ENCODE measurements around the gene ANKRD11.
A peak's percentile ranks its signal among the peaks of the same experiment; 100 is the strongest.
"Not testable (repeated sequence)": the region's sequence is repeated elsewhere in the genome, so short reads cannot be mapped to it uniquely, and the experiment has no call there.

ANKRD11 gene

DNA sequence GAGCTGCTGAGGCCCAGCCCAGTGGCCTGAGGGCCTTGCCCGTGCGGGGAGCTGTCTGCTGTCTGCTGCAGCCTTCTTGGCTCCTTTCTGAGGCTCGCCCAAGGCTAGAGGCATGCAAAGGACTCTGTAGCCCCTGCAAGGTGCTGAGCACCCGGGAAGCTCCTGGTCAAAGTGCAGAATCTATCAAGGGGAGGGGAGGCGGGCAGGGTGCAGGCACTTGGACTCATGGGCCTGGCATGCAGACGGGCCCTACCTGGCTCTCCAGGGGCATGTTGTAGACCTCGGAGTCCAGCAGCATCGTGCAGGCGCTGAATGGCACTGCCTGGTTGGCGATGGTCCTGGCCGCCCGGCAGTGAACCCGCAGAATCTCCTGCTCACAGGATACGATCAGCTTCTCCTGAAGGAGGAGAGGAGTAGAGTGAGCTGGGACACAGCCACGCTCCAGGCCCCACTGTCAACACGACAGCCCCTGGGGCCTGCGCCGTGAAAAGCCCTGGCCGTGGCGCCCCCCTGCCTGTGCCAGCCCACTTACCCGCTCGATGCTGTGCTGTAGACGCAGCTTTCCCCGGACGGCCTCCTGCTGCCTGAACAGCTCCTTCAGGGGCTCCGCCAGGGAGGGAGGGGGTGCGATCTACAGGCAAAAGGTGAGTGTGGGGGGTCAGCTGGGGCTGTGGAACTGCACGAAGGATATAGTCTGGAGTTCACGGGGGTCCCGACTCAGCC is 215.6 kb downstream of the ANKRD11 start:
- no peak for DNase-seq

DNA sequence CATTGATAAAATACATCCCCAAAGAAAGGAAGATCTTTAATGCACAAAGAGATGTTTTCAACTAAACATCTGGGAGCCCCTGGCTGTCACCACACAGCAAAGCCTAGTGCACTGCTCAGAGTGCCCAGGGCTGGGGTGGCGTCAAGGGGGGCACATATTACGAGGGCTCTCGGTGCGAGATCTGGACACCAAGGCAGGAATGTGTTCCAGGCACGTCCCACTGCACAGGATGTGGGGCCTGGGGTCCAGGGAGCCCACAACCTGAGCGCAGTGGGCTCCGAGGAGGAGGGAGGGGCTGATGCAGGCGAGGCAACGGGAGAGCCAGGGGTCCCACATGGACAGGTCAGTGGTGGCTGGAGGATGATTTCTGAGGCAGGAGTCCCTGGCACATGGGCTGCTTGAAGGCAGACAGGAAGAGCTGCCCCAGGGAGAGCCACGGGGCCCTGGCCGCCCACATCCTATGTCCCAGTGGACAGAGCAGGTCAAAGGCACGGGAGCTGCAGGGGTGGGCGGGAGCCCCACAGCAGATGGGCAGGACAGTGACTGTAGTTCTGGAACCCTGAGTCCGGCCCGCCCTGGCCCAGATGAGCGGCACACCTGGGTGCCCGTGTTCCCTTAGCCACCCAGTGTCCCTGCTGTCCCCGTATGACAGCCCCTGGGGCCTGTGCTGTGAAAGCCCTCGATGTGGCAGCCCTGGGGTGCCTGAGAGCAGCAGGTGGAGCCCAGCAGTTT is 216.5 kb downstream of the ANKRD11 start:
- DNase-seq = no peak

DNA sequence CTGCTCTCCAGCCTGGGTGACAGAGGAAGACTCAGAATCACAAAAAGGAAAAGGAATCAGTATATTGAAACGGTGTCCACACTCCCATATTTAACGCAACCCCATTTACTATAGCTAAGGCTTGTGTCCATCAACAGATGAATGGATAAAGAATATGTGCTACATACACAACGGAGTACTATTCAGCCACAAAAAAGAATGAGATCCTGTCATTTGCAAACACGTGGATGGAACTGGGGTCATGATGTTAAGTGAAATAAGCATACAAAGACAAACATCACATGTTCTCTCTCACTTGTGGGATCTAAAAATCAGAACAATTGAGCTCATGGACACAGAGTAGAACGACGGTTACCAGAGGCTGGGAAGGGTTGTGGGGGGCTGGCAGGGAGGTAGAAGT is 217.7 kb downstream of the ANKRD11 start:
- no peak for DNase-seq

DNA sequence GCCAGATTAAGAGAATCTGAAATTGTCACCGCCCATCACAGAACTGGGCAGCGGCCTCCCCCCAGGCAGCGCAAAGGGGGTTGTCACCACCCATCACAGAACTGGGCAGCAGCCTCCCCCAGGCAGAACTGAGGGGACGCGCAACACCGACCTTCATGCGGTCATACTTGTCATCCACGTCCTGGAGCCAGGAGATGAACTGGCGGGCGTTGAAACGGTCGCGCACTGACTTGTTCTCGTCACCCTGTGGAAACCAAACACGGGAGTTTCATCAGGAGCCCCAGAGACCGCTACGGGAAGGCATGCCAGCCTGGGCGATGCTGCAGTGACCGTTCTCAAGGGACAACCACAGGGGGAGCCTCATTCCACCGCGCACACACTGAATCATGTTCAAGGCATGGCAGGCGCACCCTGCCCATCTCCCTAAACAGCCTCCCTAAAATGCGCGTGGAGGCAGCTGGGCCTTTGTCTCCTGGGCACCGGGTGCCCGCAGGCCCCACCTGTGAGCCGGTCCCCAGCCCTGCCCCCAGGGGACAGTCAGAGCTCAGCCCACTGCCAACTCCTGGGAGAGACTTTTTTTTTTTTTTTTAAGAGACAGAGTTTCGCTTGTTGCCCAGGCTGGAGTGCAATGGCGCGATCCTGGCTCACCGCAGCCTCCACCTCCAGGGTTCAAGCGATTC is 219.6 kb downstream of the ANKRD11 start:
- no peak for DNase-seq

DNA sequence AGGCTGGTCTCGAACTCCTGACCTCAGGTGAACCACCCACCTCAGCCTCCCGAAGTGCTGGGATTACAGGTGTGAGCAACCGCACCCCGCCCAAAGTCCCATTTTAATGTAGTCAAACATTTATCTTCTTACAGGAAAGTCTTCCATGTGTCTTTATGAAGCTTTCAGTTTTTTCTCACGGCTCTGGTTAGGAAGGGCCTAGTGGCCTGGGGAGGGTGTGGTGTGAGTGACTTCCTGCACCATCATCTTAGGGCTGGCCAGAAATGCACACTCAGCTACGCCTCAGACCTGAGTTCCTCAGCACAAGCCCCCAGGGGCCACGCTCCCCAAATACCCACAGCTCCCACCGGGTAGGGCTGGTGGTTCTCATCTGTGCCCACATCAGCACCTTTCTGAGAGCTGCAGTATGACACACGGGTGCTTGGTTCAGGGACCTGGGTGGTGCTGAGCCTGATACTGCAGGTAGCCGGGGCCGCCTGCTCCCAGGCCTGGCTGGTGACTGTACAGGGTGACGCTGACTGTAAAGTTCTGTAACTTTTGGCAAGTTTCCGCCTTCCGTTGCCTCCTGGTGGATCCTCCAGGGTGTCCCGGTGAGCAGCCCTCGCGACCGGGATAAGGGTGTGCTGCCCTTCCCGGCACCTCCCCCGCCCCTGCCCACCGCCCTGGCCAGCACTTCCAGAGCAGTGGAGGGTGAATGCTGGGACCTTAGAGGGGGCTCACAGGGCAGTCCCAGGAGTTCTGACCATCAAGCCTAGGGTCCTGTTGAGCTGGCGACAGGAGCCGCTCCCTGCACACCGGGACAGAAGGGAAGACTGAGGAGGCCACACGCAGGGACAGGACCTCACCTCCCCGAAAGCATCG is 220.3 kb downstream of the ANKRD11 start:
- no peak for DNase-seq

DNA sequence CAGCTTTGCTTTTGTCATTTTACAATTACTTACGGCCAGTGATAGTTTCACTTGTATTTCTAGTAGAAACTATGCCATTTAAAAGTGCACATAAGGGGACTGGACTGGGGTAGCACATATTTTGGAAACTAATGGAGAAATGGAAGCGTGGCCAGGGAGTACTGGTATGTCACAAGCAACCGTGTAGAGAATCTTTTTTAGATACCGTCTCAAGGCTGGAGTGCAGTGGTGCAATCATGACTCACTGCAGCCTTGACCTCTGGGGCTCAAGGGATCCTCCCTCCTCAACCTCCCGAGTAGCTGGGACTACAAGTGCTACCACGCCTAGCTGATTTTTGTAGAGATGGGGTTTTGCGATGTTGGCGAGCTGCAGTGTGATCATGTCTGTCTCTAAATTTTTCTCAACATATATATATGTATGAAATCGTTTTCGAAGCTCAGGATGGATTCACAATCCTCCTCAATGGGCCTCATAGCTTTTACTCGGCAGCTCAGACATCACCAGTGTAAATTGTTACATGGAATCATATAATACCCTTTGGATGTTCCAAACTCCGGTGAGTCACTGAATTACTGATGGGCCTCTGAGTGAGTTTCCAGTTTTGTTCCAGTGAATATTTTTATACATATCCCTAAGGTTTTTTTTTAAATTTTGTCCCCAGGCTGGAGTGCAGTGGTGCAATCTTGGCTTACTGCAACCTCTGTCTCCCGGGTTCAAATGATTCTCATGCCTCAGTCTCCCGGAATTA is 221.2 kb downstream of the ANKRD11 start:
- DNase-seq = no peak

DNA sequence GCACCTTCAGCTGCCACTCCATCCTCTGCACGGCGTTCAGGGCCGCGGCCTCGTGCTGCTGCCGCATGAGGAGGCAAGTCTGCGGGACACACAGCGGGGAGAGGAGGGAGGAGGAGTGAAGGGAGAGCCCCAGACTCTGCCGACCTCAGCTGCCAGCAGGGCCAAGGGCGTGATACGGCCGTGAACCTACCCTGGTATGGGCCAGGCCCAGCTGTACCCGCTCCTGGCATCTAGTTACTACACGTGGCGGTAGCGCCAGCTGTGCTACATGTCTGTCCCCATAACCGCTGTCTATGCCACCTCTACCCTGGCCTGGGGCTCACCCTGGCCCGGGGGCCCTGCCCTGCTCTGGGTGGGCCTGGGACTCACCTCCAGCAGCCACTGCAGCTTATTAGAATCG is 221.8 kb downstream of the ANKRD11 start:
- DNase-seq = no peak

DNA sequence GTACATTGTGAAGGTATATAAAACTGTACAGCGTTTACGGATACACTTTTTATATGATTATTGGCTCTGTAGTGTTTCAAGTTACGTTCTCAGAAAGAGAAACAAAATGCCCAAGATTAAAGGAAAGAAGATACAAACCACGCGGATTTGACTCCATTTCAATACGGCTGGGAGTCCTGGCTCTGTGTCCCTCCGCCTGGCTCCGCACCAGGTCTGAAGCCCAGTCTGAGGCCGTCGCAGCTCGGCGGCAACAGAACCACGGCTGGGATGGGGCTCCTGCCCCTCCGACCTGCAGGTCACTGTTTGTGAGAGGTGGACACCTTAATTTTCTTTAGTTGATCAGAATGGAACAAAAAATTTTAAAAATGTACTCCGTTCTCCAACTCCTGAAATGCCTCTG is 222.6 kb downstream of the ANKRD11 start:
- DNase-seq = not testable (repeated sequence)

DNA sequence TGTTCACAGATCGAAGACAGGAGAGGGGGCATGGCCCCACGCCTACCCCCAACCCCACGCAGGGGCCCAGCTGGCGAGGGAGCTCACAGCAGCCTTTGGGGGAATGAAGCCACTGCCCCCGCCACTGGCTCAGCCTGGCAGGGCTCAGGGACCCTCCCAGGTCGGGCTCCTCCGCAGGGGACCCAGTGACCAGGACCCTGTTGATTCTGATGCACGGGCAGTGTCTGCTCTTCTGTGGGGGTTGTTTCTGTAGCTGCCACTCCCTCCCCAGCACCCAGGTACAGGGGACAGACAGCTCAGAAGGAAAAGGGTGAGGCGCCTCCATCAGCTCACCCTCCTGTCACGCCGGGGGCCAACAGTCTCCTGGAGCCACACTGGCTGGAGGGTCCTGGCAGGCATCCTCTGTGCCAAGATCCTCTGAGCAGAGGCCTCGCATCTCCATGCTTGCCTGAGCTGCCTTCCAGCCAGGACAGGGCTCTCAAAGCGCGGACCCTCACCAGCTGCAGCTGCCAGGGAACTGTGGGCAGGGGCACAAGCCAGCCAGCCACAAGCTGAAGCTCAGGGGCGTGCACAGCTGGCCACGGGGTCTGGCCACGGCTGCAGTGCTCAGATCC is 223.7 kb downstream of the ANKRD11 start:
- DNase-seq = no peak

DNA sequence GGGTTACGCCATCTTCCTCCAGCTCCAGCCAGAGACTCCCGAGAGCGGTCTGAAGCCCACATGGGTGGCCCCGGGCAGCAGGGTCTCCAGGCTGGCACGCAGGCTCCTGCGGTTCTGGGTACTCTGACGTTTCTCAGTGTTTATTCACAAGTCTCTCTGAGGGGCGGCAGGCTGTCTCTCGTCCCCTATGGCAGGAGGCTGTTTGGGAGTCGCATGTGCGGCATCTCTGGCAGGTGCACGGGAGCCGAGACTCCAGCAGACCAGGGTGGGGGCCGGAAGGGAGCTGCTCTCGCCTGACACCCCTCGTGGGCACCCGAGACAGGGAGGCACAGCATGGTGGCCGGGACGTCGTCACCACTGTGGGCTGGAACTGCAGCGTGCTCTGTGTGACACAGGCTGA is 224.7 kb downstream of the ANKRD11 start:
- no peak for DNase-seq

DNA sequence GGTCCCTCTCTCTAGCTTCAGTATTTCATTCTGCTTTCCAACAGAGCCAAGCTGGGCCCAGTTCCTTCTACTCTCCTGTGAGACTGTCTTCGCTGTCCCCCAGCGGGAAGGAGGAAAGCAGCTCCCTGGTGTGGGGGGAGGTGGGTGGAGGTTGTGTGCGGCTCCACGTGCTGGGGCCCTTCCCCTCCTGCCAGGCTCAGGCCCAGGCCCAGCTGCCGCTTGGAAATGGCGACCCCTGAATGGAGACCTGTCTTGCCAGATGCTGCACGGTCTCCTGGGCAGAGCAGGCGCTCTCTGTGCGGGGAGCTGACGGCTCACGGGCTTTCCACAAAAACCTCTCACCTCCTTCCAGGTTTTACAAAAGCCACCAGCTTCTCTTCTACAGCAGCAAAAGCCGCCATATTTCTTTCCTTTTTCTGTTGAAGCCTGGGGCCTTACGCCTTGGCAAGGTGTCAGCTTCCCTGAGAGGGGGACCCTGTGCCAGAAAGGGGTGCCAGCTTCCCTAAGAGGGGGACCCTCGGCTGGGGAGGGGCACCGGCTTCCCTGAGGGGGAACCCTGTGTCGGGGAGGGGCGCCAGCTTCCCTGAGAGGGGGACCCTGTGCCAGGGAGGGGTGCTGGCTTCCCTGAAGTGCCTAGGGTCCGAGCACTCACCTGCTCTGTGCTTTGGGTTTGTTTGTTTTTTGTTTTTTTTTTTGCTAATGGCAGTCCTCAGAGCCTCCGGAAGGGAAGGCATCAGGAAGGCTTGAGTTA is 225.4 kb downstream of the ANKRD11 start:
- DNase-seq = no peak

DNA sequence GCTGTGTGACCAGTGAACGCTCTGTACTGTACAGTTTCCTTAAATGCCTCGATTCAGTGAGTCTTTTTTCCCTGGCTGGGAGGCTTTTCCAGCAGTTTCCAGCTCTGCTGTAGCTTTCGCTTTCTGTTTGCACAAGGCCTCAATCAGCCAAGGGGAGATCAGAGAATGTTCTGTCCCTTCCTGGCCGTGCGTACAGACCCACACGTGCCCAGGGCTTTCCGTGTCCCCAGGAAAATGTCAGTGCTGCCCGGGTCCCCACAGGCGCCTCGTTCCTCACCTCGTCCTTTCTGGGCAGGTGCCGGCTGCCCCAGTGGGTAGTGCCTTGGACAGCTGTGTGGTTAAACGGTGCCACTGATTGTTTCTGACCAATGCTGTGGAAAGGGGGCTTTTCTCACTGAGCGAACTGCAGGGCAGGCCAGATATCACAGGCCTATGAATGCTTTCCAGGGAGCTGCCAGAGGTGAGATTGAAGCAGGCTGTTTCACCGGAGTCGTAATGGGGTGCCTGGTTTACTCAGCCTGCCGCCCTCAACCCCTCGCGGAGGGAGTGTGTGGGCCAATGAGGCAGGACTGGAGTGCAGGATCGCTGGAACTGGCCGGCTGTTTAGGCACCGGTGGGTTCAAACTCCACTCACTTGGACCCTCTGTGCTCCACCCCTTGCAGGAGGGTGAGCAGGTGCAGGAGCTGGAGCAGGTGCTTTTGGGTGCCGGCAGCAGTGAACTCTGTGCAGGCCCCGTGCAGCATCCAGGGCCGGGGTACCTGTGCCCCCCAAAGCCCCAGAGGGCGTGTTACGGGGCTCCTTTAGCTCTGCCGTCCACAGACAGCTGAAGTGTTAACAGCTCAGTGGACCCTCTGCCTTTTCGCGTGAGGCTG is 228.4 kb downstream of the ANKRD11 start:
- no peak for DNase-seq

DNA sequence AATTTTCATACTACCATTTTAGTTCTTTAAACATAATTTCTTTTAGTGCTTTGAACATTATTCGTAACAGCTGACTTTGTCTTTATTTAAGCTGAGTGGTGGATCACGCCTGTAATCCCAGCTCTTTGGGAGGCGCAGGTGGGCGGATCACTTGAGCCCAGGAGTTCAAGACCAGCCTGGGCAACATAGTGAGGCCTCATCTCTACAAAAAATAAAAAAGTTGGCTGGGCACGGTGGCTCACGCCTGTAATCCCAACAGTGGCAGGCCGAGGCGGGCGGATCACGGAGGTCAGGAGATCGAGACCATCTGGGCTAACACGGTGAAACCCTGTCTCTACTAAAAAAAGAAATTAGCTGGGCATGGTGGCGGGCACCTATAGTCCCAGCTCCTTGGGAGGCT is 230.5 kb downstream of the ANKRD11 start:
- DNase-seq = not testable (repeated sequence)

DNA sequence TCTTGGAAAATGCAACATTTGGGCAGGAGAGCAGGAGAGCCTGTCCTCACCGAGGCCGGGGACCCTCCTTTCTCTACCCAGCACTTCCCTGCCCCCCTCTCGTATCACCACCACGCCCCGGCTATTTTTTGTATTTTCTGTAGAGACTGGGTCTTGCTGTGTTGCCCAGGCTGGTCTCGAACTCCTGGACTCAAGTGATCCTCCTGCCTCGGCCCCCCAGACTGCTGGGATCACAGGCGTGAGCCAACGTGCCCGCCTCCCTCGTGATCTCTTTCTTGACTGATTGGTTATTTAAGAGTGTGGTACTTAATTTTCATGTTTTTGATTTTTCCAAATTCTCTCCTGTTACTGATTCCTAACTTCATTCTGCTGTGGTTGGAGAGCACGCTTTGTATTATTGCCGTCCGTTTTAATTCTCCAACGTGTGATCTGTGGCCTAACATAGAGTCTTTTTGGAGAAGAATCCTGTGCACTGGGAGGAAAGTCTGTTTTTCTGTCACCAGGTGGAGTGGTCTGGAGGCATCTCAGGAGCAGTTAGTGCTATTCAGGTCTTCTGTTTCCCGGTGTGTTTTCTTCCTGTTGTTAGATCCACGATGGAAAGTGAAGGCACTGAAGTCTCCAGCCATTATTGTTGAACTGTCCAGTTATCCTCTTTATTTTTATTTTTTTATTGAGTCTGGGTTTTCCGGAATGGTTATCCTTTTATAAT is 232.4 kb downstream of the ANKRD11 start:
- no peak for DNase-seq

DNA sequence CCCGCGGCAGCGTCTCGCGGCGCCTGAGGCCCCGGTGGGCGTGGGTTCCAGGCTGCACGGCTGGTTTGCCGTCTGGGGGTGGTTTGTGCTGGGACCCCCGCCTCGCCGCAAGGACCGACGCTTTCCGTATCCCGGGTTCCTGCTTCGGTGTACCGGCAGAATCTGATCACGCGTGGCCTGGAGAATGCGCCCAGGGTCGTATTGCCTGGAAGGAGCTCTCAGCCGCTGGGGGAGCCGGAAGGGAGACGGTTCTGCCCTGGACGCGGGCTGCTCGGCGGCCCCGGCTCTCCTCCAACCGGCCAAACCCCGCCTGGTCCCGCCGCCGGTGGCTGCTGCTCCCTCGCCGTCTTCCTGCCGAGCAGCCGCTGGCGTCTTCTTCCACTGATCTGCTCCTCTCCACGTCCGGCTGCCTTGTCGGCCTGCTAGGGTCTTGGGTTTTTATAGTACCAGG is 233.1 kb downstream of the ANKRD11 start:
- peak in 1 of 2 donors; percentile 11 for DNase-seq

DNA sequence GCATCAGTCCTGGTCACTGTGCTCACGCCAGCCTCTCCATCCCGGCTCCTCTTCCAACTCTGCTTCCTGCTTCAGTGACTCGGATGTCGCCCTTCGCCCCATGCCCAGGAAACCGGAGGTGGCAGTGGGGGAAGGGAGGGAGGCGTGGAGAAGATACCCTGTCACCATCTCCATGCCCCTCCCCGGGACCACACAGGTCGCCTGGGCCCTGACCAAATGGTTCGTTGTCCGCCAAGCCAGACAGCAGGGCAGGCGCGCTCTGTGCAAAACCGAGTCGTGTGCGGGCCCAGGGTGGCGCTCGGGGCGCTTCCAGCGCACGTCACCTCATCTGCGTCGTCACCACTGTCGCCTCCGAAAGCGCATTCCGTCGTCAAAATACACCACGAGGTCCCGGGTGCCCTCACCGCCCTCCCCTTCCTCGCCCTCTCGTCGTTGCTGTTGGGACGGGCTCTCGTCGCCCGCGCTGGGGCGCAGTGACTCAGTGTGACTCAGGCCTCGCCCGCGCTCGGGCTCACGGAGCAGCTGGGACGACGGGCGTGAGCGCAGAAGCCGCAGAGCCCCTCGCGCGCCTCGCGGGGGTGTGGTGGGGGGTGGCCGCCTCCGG is 233.6 kb downstream of the ANKRD11 start:
- peak; percentile 67 to 70 for DNase-seq

DNA sequence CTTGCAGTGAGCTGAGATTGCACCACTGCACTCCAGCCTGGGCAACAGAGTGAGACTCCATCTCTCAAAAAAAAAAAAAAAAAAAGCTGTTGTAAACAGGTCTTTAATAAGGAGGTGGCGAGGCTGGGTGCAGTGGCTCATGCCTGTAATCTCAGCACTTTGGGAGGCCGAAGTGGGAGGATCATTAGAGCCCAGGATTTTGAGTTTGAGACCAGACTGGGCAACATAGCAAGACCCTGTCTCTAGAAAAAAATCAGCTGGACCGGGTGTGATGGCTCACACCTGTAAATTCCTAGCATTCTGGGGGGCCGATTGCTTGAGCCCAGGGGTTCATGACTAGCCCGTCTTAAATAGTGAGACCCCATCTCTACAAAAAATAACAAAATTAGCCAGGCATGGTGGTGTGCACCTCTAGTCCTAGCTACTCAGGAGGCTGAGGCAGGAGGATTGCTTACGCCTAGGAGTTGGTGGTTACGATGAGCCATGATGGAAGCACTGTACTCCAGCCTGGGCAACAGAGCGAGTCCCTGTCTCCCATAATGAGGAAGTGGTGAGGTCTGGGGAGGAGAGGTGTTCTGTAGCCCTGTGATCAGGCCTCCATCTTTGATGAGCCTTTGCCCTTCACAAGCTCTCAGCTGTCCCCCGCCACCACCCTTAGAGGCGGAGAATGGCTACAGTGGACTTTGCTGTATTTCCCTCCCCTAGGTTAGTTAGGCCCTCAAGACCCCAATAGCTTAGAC is 236.6 kb downstream of the ANKRD11 start:
- DNase-seq = no peak

Measured in stimulated activated CD4-positive, alpha-beta T cell treated with anti-CD3 and anti-CD28 coated beads, Interleukin-2, amount 100 ng/mL, for 48 hours (primary cell).